GM19328 (cell line): Measurements from ENCODE around the gene IRF2BP2.

ENCODE experiments used
- ATAC-seq: cut with Tn5 transposase; IDR thresholded peaks from one replicate; pipeline ENCODE4 v1.9.1; 2021; ENCODE audit warnings: mild to moderate bottlenecking, moderate library complexity; ENCODE audit not compliant: unreplicated experiment

Gene IRF2BP2

DNA sequence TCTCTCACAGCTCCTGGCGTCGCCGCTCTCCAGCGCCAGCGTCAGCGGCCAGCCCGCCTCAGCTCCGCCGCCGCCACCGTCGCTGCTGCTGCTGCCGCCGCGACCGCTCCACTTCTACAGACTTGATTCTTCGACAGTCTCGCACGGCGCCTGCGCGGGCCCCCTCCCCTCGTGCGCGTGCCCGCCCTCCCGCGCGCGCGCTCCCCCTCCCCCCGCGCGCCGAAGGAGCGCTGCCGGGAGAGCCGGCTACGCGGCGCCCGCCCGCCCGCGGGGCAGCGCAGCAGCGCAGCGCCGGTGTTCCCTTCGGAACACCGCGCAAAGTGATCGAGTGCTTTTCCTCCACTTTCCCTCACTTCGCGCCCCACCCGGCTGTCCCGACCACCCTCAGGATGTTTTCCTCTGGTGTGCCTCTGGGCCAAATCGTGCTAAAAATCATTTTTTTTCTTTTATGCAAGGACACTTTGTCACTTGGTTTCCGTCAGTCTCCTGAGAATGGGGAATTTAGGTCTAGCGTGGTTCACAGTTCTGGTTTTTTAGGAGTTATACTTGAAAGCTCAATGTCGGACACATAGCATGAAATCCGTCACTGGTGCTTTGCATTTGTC lies at the start of gene IRF2BP2:
Gene IRF2BP2 (minus strand): TSS at position 118 of the 605 bp plus-strand sequence. CDS start 684 bp downstream, outside the sequence.
- ATAC-seq = no peak

DNA sequence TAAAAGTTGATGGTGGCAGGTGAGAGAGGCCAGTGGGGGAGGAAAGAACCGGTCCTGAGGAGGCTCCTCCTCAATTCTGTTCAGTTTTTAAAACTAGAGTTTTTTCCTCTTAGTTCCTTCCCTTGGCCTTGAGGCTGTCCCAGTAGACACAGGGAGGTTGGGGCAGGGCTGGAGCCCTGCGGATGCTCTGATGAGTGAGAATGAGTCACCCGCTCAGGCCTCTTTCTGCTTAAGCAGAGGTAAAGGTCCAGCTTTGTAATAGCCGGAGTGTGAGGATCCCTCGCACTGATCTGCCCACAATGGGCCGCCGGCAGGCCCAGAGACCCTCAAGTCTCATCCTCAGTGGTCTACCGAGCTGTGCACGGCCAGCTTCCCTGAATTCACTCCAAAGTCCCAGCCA lies 49.6 kb upstream of the IRF2BP2 start:
- no peak for ATAC-seq

DNA sequence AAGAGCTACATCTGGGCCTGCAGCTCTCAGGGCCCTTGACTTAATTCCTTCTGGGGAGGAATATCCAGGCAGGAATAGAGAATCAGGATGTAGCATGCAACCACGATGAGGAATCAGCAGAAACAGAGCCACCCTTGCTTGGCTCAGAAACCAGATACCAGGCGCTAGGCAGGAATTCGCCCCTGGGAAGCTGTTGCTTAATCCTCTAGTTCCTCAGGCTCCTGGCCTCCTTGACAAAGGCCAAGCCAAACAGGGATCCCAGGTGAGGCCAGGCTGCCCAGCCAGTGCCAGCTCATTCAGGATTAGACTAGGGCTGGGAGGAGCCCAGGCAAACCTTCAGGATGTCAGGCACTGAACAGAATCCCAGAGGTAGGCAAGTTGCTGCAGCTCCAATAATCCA lies 48.2 kb upstream of the IRF2BP2 start:
- ATAC-seq = no peak

DNA sequence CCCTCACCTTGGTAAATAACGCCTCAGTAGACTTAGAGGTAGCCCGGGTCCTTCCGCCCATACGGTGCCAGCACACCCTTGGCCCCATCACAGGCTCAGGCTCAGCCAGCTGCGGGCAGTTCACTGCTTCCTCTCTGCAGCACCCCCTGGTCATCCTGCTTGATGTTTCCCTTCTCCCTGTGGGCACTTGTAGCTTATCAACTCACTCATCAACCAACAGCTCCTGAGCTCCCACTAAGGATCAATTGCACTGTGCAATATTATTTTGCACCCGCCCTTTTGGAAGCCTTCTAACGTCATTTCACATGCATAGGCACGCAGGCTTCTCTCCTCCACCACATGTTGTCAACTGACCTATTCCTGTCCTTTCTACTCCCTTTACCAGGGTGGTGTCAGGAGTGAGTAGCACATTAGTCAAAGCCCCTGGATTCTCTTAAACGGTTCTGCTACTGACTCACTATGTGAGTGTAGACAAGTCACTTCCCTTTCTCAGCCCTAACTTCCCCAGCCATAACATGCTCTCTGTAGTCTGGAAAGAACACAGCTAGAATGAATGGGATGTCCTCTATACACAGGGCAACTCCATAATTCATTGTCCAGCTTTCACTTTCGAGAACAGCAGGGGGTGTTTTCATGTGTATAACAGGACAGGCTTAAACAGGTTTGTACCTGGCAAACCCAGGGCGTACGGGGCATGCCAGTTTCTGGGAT lies 47.1 kb upstream of the IRF2BP2 start:
- no peak for ATAC-seq

DNA sequence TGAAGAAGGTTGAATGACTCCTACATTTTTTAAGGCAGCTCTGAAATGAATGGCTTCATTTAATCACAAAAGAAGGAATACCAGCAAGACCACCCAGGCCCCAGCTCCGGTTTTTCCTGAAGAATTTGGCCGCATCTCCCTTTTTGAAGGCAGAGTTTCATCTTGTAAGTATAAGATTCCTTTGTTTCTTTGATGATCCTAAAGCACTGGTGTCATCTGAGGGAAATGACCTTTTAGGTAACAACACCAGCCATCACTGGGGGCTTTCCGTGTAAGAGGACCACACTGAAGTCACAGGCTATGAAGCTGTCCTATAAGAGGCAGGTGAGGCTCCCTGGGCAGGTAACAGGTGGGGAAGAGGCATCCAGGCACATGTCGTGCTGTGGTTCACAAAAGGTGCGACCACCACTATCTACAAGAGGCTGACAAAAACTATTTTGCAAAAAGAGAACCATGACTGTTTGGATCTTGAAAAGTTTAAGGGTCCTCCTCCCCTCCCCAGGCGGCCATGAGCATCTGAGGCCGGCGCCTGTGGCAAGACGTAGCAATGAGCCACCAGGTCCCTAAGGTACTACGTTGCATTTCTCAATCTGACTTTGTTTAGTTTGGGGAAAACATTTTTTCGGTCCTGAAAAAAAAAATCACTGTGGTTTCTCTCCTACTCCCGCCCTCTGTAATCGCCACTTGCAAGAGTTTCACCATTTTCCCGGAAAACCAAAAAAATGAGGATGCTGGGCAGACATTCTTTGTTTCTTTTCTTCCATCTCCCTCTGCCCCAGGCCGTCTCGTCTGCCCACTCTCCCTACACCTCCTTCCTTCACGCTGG lies 46.3 kb upstream of the IRF2BP2 start:
- no peak for ATAC-seq

DNA sequence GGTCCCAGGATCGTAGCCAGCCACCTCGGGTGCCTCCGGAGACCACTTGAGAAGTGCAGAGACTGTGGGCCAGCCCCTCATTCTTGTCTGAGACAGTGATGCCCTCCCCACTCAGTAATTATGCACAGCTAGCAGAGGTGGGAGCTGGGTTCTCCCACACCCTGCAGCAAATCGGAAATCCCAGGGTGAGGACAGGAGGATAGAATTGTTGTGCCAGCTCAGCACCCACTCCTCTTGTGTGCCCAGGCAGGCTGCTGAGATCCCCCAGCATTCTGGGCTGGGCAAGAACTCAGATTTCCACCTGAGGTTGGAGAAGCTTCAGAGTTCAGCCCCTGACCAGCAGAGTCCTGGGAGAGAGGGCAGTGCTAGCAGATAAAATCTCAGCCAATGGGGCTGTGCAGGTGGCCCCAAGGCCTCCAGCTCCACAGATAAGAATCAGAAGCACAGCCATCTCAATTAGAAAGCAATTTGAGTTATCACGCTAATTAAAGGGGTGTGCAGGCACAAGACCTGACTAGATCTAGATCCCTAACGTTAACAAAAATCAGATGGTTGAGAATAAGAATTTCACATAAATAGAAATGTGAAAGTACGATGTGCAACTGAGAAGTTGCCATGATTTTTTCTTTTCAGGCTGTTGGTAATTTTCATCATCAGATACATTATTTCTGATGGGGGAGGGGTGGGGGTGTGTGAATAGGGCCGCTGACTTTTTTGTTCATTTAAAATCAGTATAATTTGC lies 45.5 kb upstream of the IRF2BP2 start:
- ATAC-seq = no peak

DNA sequence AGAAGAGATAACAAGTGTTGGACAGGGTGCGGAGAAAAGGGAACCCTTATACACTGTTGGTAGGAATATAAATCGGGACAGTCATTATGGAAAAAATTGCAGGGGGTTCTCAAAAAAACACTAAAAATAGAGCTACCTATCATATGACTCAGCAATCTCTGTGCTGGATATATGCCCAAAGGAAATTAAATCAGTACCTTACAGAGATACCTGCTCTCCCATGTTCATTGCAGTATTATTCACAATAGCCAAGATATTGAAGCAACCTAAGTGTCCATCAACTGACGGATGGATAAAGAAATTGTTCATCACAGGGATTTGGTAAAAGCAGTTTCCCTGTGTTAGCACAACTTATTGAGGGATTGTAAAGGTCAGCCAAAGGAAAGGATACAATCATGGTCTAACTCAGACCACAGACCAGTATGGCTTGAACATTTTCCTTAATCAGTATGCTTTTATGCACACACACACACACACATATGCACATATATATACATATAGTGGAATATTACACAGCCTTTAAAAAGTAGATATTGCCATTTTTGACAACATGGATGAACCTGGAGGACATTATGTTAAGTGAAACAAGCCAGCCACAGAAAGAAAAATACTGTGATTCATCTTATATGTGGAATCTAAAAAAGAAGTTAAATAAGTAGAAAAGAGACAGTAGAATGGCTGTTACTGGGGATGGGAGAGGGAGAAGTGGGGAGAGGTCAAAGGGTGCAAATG lies 44.2 kb upstream of the IRF2BP2 start:
- no peak for ATAC-seq

DNA sequence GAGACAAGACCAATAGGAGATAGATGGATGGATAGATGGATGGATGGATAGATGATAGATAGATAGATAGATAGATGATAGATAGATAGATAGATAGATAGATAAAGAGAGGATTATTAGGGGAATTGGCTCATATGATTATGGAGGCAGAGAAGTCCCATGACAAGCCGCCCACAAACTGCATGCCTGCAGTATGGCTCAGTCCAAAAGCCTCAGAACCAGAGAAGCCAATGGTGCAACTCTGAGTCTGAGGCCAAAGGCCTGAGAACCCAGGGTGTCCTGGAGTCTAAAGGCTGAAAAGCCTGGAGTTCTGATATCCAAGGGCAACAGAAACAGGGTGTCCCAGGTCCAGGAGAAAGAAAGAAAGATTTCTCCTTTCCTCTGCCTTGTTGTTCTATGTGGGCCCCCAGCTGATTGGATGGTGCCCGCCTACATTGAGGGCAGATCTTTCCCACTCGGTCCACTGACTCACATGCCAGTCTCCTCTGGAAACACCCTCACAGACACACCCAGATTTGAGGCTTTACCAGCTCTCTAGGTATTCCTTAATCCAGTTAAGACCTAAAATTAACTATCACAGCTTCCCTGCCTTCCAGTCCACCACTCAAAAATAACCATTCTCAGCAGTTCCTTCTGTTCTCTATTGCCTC lies 39.6 kb upstream of the IRF2BP2 start:
- no peak for ATAC-seq

DNA sequence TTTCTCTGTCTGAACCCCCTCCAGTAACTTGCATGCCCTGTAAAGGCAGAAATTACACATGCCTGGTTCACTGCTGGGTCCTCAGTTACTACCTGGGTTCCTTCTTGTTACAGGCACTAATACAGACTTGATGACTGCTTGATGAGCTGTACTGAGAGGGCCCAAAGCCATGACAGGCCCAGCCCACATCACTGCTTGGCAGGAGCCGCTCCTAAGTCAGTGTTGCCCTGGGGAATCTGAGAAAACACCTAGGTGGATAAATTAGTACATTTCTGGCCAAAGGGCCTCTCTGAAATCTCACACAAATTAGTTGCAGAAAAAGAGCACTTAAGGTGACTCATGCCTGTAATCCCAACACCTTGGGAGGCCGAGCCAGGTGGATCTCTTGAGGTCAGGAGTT lies 37.8 kb upstream of the IRF2BP2 start:
- ATAC-seq = no peak

DNA sequence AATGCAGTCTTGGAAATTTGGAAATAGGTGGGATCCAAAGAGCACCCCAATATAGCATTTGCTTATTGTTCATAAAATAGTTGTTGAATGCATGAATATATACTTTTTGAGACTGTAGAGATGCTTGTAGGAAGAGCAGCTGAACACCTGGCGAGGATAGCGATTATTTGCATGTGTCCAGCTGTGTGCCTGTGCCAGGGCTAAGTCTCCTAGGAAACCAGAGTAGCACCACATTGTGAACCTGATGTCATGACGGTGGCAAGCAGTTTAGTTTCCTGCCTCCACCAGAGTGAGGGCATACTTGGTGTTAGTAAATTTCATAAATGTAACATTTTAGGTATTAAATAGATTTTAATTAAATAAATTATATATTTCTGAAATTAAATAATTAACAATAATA lies 37.3 kb upstream of the IRF2BP2 start:
- ATAC-seq = no peak

DNA sequence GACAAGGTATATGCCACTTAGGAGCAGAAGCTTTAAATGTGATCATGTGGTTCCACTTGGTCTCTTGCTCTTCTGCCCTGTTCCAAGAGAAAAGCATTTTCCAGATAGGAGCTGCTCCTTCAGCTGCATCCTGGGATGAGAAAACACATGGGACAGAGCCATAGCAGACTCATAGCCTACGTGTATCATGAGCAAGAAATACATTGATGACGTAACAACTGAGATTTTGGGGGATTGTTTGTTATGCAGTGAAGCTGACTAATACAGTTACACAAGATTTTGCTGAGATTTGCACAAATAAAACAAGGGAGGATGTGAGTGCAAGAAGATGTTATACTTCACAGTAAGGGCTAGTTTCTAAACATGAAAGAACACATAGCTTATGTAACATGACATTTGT lies 36.0 kb upstream of the IRF2BP2 start:
- no peak for ATAC-seq

DNA sequence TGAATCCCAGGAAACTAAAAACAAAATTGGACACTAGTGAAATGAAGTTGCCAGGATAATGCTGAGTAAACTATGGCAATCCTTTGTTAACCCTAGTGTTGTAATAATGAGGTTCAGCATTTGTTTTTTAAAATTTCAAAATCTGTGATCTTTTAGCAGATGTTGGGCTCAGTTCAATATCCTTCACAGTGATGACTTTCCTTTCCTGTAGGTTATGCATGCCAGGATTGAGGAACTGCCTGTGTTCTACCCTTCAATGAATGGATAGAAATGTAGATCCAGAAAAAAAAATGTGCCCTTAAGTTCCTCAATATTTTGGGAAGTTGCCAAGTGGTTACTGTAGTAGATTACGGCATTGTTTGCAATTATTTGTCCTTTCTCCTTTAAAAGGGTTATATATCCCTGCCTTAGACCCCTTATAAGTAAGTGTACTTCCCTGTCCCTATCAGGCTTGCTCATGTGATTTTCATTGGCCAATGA lies 35.5 kb upstream of the IRF2BP2 start:
- no peak for ATAC-seq

DNA sequence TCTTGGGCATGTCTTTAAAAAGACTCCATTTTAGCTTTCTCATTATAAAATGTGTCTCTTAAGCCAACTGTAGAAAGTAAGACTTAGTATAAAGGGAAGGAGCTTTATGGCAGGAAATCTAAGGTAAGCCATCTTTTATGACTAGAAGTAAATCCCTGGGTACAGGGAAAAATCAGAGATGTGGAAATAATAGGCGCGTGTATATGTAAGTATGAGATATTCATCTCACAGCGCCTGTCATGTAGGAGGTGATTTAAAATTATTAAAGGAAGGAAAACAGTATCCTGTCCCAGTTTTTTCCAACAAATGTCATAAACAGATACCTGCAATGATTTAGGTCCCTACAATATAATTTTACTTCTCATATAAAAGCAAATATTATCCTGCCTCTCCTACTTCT lies 35.0 kb upstream of the IRF2BP2 start:
- no peak for ATAC-seq

DNA sequence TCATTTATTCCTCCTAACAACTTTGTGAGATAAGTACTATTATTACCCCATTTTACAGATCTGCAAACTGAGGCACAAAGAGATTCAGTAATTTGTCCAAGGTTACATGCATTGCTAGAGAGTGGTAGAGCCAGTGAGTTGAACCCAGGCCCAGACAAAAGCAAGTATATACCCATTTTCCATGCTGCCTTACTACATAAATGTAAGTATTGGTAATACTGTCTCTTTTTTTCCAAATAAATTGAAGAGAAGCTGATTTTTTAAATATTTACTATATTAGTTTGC lies 33.8 kb upstream of the IRF2BP2 start:
- ATAC-seq = no peak

DNA sequence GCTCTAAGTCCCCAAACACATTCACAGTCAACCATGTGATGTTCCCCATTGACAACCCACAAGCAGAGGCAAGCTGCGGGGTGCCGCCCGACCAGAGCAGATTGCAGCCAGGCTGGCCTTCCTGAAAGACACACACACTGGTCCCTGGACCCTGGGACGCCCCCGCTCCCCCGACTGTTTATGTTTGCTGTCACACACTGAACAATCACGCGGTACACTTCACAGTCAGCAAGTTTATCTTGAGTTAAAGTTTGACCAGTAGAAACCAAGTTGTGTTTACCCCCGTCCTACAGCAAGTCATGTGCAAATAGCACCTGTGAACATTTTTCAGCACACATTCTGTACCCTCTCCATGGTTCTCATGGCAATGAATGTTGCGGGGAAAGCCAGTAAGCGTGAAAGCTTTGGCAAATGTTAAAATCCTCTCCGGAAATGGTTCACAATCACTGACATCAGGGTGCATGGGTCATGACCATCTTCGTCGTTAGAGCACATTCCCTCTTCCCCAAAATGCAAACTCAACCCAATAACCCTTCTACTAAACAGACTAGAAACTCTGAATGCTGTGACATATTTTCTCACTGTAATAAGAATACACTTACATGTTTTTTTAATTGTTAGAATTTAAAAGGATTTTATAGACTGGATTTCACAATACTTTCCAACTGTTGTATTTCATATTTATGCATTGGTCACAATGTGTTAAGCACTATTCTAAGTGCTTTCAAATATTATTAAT lies 33.3 kb upstream of the IRF2BP2 start:
- no peak for ATAC-seq

DNA sequence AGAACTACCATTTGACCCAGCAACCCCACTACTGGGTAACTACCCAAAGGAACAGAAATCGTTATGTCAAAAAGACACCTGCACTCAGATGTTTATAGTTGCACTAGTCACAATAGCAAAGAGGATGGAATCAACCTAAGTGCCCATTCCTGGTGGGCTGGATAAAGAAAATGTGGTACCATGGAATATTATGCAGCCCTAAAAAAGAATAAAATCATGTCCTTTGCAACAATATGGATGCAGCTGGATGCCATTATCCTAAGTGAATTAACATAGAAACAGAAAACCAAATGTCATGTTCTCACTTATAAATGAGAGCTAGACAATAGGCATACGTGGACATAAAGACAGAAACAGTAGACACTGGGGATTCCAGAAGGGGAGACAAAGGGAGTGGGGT lies 32.5 kb upstream of the IRF2BP2 start:
- no peak for ATAC-seq

DNA sequence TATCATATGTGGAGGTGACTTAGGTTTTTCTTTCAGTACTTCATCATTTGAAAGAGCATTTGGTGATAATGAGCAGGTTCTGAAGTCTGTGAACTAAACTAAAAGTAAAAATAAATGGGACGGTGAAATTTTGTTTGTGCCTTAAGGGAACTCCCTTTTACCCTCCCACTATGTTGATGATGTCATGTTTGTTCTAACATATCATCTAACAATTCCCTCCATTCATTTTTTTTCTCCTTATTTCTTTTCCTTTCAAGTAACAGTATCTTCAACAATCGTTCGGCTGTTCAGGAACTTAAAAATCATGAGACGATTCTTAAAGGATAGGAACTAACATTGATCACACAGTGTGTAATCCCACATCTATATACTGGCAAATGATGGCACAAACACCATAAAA lies 30.0 kb upstream of the IRF2BP2 start:
- no peak for ATAC-seq

DNA sequence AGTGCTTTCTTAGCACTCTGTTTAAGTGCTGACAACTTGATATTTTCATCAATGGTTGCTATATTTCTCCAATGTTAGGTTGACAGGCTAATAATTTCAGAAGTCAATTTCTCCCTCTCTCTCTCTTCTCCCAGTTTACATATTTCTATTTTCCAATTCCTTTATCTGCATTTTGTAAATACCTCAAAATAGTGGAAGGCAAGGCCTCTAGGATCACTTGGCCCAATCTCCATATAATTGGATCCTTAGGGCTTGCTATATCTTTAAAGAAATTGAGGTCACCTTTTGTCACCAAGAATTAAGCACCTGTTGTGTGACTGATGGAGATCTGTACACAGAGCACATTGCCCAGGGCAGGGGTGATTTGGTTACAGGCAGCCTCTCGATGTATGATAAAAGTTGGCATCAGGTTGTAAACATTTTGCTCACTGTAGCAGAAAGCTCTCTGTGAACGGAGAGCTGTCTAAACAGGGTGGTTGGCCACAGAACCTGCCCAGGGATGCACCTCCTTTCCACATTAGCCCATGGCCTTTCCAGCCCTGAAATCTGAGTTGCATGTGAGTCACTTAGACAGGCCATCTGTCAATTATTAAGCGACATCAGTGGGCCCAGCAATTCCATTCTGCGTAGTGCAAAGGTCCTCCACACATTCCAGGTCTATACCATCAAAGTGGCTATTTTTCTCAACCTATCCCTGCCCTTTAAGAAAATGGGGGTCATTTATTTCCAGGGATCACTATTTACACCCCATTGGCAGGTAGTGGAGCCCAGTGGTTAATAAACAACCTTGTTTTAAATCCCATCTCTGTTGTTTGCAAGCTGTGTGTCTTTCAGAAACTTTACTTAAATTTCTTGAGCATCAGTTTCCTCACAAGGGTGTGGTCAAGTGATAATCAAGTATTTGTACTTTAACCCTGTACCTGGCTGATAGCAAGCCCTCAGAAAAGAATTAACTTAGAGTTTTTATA lies 29.1 kb upstream of the IRF2BP2 start:
- no peak for ATAC-seq
